NCI-H460 (cell line): ENCODE results near the gene ILDR2. TPM values are rescaled to one million over a fixed set of nuclear protein-coding genes. Genes with fewer than 3 reads are reported as not detected.

Experiments used
- DNase-seq: peaks from one replicate; pipeline ENCODE4 v3.0.0-alpha.2; 2016; ENCODE audit warnings: low read depth; ENCODE audit errors: extremely low read depth
- total RNA-seq: library from RNA; depleted of rRNA; stranded (reverse); fragments of >200 nt; shearing (Covaris generic); gene quantifications from 2 replicates; pipeline ENCODE4 v1.2.3, GENCODE V29; 2014

ILDR2 gene
- total RNA-seq, 1 experiment from 2014 or later, result 0.22 TPM

DNA sequence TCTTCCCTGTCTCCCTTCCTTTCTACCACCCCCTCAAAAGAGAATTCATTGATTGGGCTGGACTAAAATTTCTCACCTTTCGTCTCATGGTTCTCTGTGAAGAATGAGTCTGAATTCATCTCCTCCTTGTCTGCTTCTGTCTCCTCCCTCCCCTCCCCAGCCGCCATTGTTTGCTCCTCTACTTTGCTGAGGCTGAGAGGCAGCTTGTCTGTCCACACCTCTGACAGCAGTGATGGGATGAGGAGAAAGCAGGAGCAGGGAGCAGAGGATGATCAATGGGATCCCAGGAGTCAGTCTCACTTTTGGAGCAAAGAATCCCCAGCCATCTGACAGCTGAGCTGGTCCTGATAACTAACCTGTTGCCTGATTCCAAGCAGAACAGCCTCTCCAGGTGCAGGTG, 2.5 kb downstream of the ILDR2 start:
- DNase-seq, result no peak

DNA sequence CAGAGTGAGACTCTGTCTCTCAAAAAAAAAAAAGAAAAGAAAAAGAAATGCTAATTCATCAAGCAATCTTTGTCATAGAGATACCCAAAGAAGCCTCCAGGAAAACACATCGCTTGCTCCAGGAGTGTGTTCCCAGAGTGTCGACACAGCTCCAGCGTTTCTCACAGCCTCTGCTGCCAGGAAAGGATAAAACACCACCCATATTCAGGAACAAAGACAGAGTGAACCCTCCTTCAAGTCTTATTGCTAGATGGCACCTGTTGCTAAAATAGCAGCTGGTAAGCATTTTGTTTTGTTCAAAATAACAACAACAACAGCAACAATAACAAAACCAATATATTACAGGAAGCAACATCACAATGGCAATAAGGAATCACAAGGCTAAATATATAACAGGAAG, 3.1 kb downstream of the ILDR2 start:
- no peak for DNase-seq

DNA sequence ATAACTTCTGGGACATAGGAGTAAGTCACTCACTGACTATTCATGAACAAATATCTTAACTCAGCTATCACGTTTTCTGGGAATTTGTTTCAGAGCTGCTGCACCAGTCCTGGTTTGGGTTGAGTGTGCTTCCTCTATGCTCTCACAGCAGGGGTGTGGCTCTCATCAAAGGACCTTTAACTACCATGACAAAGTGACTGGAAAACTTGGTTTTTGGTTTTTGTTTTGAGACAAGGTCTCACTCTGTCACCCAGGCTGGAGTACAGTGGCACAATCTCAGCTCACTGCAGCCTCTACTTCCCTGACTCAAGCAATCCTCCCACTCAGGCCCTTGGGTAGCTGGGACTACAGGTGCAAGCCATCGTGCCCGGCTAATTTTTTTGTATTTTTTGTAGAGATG, 4.1 kb downstream of the ILDR2 start:
- no peak for DNase-seq

DNA sequence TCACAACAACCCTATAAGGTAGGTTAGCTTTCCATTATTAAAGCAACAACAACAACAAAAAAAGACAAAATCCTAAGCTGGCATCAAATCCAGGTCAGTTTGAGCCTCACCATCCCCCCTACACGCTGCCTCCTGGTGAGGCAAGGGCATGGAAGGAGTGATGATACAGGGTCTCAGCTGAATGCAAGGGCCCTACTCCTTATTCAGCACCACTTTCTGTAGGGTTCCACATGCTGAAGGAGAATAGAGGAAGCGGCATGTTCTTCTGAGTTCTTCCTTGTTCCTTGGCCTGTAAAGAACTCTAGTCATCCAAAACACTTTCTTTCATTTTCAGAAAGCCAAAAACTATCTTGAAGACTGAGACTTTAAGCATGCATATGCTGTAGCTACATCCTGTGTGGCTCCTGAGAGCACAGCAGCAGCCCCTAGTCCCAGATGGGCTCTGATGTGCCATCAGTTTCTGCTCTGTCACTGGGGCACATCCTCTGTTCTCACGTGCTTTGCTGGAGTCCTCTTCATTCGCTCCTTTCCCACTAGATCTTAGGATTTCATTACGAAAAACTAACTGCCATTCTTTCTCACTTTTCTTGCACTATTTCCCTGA, 6.2 kb downstream of the ILDR2 start:
- no peak for DNase-seq

DNA sequence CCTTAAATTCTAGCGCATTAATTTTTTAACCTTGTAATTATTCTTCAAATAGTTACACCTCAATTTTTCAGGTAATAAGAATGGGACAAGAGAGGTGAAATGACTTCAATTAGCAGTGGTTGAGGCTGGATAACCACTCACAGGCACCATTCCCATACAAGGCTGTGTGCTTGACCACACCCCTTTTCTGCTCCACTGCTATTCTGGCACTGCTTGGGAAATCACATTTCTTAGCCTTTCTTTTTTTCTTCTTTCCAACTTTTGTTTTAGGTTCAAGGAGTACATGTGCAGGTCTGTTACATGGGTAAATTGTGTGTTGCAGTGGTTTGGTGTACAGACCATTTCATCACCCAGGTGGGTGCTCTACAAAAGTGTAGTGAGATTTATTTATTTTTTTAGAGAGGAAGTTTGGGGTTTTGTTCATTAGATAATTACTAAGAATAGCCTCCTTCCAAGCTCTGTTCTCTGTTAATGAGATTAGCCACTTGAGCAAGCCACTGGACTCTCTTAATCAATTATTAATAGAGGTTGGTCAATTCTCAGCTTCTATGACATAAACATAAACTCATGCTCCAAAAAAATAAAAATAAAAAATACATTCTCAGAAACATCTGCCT, 14.4 kb downstream of the ILDR2 start:
- no peak for DNase-seq

DNA sequence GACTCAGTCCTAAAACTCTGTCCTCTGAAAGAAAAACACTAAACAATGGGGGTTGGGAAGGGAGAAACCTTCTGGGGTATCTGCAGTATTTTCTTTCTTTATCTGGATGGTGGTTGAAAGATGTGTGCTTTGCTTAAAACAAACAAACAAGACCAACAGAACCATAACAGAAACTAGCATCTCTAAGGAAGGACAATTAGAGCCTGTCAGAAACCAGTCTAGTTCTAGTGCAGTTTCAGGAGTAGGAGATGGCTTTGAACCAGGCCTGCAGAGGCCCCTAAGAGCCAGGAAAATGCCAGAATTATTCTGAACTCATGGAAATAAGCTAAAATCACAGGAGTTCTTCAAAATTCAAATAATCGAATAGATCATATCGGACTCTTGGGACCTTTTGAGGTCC, 18.5 kb downstream of the ILDR2 start:
- no peak for DNase-seq

DNA sequence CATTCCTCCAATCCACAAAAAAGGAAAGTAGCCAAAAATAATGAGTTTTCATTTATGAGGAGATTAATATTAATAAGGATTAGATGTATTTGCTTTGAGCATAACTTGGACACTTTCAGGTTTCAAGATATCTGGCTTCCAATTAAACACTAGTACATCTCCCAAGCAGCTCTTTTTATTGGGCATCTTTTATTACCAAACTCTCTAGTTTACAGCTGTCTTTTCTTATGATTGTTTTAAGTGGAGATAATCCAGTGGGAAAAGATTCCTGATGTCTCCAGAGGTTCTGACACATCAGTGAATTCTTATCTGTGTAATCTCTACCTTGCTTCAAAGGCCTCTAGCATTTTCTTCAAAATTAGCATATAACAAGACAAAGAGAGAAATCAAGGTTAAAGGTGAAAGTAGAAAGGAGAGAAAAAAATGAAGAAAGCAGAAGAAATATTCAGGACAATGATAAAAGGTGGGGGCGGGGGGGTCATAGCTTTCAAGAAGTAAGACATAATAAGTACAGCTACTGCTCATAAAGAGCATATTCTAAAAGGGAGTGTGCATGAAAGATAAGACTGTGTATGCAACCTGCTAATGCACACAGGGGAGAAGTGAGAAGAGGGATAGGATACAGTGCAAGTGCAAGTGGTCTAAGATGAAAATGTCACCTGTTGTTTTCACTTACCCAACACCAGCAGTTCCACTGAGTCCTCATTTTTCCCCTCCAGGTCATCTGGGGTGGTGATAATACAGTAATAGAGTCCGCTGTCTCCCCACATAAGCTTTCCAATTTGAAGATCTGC, 19.1 kb downstream of the ILDR2 start:
- DNase-seq, result no peak

DNA sequence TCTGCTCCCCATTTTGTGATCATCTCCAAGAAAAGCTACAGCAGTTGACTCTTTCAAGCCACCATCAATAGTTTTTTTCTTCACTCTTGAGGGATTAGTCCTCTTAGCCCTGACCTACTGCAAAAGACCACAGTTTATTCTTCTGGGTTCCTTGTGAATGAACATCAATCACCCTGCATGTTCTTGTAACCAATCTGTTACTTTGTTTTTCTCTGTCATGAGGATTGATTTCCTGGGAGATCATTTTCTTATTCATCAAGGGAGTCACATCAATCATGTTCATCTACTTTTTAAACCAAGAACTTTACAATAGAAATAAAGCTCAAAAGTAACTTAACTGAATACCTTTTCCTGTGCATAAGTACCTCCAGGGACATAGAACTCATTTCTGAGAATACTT, 21.8 kb downstream of the ILDR2 start:
- DNase-seq, result no peak

DNA sequence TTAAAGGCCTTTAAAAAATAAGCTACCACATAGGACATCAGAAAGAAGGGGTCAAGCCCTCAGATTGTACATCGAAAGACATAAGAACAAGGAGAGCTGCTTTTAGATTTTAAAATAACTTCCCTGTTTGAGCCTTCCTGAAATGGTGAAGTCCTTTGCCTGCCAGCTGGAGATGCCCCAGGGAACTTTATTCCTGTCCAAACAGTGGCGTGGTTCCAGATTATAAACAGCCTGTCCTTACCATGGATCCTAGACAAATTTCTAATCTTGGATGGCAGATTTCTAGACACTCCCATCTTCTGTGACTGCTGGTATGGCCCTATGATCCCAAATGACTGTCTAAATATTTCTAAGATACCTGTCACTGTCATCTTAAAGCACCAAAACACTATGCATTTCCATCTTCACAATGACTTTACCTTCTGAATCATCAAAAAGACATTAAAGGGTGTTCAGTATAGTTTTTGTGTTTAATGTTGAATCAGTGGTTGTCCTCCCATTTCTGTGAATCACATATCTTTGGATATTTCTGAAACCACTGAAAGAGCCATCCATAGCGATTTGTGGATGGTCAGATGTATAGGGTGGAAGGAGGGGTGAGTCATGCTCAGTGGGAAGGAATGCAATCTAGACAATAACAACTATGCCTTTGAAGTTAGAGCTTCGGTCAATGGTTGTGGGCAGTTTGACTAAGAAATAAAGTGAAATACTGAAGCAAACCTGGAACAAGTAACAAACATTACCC, 23.2 kb downstream of the ILDR2 start:
- DNase-seq, result no peak

DNA sequence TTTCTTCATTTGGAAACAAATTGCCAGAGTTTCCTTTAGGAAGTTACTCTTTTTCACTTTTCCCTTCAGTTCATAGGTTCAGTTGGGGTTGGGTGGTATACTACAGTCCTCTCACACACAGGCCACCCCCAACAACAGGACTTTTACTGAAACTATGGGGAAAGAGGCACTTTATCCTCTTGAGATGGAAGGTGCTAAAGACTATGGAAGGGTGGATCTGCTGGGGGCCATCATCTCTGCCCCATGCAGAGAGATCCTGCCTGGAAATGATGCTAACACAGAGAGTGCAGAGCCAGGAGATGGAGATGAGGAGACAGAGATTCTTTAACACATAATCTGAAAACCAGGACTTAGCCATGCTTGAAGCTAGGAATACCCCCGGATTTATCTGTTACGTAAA, 24.3 kb downstream of the ILDR2 start:
- DNase-seq, result no peak

DNA sequence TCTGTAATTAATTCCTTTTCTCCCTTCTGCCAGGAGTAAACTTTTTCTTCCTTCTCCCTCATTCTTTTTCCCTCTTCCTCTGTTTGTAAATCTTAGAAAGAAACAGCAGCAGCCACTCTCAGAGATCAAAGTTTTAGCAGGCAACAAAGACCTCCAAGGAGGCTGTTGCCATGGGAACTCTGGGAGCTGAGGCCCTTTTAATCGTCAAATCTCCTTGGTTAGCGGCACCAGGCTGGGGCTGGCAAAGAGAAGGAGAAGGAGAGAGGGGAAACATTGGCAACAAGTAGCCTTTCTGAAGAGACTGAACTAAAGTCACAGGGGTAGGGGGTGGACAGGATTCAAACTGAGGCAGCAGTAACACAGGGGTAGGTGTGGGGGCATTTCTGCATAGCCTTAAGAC, 25.2 kb downstream of the ILDR2 start:
- no peak for DNase-seq

DNA sequence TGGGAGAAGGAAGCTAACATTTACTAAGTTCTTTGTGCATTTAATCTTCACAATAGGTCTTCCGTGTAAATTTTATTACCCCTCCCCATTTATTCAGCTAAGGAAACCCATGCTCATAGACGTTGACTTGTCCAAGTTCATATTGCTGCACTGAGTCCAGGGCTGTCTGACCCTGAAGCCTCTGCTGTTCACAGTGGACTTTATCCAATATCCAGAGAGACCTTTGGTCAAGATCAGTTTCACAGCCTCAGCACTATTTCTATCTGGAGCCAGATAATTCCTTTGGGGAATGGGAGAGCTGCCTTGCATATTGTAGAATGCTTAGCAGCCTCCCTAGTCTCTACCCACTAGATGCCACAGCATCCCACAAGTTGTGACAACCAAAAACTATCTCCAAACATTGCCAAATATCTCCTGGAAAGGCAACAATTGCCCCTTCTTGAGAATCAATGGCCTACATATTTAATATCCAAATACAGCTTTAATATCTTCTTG, 26.4 kb downstream of the ILDR2 start:
- no peak for DNase-seq

DNA sequence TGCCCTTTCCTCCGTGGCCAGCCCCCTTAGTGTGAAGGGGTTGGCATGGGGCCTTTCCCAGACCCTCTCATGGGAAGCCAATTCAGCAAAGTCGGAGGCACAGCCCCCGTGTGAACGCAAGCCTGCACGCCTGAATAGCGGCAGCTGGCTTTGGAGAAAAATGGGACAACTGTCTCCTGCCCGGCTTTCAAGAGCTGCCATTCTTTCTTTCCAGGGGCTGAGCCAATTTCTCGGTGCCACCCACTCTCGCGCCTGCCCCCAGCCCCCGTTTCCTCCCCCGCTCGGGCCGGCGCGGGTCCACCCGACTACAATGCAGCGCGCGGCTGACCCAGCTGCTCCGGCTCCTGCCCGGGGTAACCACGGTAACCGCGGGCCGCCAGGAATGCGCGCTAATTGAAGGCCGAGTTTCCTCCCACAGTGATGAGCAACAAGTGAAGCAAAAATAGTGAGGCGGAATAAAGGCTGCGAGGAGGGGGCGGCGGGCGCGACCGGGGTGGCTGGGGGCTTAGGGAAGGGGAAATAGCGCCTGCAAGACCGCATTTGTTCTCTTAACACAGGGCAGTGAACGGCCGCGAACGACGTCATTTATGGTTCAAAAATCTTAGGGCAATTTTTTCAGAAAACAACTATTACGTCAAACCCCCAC, 27.8 kb downstream of the ILDR2 start:
- DNase-seq, result no peak

DNA sequence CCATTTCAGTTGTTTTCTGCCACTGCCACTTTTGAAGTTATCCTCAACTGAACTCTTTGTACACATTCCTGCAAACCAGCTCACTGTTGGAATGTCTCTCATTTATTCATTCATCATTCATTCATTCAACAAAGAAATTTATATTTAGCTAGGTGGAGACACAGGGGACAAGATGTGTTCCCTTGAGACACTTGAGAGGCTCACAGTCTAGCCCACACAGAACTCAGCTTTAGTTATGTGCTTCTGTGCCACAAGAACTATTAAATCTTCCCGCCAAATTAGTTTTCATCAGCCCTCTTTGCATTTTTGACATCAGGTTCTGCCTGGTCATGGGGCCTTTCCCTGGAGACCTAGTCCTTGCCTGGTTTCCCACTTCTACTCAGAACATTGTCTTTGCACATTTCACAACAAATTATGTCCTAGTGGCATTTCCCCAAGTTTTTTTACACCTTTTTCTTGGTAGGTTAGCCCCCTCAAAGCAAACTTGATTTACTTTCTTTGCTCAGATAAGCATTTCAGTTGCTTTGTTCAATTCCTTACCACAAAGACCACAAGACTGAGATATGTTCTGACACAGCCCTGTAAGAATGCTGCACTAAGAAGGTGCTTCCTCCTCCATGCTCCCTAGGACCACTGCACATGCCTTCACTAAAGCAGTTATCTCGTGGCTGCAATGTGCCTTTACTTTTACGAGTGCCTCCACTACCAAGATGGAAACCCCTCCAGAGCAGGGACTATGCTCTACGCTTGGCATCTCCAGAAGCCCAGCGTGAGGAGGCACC, 31.0 kb downstream of the ILDR2 start:
- DNase-seq, result no peak

DNA sequence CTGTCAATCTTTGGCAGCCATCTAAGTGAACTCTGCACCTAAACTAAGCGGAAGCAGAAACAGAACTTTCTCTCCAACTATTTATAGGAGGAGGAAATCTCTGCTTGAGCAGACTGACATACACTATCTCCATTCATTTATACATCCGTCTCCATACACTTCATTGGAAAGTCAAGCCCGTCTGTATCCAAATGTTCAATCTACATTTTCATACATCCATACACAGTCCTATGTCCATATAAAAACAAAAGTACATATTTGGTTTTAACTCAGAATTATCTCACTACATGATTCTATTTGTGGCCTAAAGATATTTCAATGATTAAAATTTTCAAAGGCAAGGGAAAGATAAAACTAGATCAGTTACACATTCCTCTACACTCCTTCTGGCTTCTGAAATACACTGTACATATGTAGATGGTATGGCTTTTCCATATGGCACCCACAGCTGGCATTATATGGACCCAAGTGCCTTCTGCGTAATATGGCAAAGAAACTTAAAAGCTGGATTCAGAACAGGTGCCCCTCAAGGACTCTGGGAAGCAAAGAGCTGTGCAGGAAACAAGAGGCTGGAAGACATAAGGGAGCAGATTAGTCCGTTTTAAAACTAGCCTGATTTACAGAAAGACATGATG, 35.5 kb downstream of the ILDR2 start:
- no peak for DNase-seq

DNA sequence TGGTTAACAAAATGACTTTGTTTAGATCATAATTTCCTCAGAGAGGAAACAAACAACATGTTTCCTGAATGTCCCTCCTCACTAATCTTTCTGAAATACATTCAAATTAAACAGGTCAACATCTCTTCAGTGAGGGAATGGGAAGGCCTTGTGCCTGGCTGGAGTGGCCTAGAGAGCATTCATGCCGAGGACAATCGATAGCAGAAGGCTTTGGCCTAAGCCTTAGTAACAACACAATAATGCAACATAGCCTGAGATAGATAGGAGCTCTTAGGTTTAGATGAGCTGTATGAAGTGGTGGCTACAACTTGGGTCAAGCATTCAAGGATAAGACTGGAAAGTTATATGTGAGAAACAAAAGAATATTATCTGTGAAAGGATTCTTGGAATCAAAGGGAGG, 37.4 kb downstream of the ILDR2 start:
- no peak for DNase-seq

DNA sequence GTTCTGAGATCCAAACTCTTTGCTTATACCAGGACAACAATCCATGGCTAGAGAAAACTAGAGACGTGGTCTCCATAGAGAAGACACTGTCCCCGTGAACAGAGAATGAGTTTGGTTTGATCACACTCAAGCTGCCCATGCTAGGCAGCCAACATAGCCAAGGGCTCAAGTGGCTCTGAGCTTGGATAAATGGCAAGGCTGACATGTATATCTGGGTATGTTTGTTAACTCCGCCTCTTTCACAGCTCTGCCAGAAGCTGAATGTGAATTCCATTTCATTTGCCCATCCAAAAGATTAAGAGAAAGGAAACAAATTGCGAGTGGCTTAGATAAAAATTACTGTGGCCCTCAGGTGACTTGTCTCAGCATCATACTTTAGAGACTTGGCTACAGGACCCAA, 38.0 kb downstream of the ILDR2 start:
- no peak for DNase-seq

DNA sequence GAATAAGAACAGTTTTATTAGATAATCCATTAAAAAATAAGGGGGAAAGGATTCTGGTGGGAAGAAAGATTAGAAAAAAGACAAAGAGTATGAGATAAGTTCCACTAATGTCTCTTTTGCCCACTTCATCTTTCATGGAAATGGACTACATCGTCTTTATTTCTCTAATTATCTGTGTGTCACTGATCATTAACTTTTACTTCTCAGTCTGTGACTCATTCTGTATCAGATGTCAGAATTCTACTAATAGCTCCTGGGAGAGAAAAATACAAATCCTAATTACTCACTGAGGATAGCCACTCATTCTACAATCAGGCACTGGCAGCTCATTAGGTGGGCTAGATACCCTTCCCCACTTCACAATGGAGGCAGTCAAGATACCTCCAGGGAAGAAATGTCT, 41.7 kb downstream of the ILDR2 start:
- no peak for DNase-seq

DNA sequence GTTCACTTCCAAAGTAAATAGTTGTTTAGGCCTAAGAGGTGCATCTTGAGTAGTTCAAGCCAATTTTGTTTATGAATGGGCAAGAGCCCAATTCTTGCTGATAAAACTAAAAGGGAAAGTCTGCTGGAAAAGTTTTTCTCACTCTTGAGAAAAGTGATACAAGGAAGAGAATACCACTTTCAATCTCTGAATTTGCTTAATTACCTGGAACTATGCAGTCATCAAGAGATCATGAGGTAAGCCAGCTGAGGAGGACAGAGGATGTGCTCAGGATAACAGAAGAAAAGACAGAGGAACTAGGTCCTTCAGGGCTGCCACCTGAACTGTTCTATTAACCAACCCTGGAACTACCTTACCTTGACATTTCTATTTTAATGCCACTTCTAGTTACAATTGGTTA, 42.2 kb downstream of the ILDR2 start:
- DNase-seq, result no peak

DNA sequence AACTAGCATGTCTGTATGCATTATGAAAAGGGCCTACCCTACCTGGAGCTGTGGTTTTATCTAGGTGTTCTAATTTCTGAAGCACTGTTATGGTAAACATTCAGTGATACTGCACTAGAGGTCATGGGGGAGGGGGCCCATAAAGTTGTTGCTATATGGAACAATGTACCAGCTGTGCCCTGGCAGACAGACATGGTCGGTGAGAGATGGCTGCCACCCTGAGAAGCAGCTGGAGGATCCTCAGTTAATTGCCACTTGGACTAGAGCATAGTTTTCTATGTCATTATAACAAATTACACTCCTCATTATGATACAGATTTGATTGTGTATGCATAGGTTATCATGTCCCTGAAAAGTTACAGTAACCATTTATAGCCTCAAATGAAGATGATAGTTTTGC, 45.4 kb downstream of the ILDR2 start:
- DNase-seq, result no peak
